Stomach (tissue), 4 donors: ENCODE data around the gene SESN1.

Experiments
- EP300 ChIP-seq: sonication (generic); formaldehyde crosslinking; IDR thresholded peaks from one replicate; pipeline ENCODE4 v1.6.1; 2017; ENCODE audit warnings: antibody characterized with exemption
- POLR2A ChIP-seq, 4 donors: fragments of 450-650 bp; IDR thresholded peaks; one replicate each; pipeline ENCODE4 v1.6.1; 2016; ENCODE audit warnings: antibody characterized with exemption in 4 of 4, control low read depth in 2 of 4, mild to moderate bottlenecking in 1 of 4, moderate library complexity in 1 of 4
- TF ChIP-seq, protein P1 (sequence below), 7 experiments: fragments of 450-650 bp in 4 of 7; fragments of 200-600 bp in 3 of 7; sonication (generic) in 3 of 7; IDR thresholded peaks; one replicate each; pipeline ENCODE4 v1.5.1; 2016 to 2019; ENCODE audit warnings: antibody characterized with exemption in 7 of 7, control low read depth in 2 of 7, mild to moderate bottlenecking in 1 of 7

DNA sequence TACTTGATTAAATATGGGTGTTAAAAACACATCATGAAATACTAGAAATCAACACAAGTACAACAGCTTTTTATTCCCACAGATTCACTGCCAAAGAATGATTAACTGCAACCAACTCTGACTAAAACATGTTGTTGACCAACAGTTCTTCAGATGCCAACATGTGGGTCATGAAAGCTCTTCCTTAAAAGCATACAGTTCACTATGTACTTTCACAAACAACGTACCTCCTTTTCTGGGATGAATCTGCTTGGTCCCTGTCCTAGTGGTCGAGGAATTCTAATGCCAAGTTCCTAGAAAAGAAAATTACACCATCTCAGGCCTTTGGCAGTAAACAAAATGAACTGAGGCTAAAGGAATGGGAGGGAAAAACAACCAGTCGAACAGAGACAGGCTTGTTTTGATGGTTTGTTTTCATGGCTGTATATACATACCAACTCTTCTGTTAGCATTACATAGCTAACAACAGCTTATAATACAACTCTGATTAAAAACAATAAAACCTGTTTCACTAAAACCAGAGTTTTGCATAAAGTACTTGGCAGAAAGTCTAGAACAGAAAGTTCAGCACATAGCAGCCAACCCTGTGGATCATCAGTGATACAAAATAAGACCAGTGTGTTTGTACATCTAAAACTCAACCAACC is 92.5 kb downstream of the SESN1 start:
- TF ChIP-seq, protein P1, sequence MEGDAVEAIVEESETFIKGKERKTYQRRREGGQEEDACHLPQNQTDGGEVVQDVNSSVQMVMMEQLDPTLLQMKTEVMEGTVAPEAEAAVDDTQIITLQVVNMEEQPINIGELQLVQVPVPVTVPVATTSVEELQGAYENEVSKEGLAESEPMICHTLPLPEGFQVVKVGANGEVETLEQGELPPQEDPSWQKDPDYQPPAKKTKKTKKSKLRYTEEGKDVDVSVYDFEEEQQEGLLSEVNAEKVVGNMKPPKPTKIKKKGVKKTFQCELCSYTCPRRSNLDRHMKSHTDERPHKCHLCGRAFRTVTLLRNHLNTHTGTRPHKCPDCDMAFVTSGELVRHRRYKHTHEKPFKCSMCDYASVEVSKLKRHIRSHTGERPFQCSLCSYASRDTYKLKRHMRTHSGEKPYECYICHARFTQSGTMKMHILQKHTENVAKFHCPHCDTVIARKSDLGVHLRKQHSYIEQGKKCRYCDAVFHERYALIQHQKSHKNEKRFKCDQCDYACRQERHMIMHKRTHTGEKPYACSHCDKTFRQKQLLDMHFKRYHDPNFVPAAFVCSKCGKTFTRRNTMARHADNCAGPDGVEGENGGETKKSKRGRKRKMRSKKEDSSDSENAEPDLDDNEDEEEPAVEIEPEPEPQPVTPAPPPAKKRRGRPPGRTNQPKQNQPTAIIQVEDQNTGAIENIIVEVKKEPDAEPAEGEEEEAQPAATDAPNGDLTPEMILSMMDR (IDR thresholded peaks at IDR 0.05), result no peak
- TF ChIP-seq POLR2A (IDR thresholded peaks at IDR 0.05) (no peak), EP300 (no peak)
